K562 (cell line): ENCODE measurements around the gene ATP6V0A1. TPM values are rescaled to one million over a fixed set of nuclear protein-coding genes. Genes with fewer than 3 reads are reported as not detected.

Source experiments
- ATAC-seq: fragments of 200-7000 bp; cut with Tn5 transposase; 3 replicates; pipeline ENCODE4 v1.9.1; 2020; ENCODE audit warnings: moderate library complexity
- BruUV-seq: library from RNA; stranded (reverse); fragments of 400-500 nt; replicated peaks from 2 replicates; lab custom pipeline; 2021; lab: Mats Ljungman, UMichigan
- CTCF ChIA-PET: fragments of 300-600 bp; formaldehyde crosslinking; extraction: SDS; loops from one replicate; lab custom pipeline; 2021; ENCODE audit warnings: low intra/inter-chr PET ratio; lab: Yijun Ruan, JAX
- POLR2A ChIA-PET: fragments of 300-600, 350-650 bp; sonication (Branson Sonifier 250); formaldehyde crosslinking; extraction: SDS; loops from one replicate; lab custom pipeline; 2021; ENCODE audit warnings: antibody characterized with exemption, inconsistent platforms; lab: Yijun Ruan, JAX
- DNase-seq, 4 experiments: peaks; one replicate each; pipeline versions ENCODE4 v3.0.0 to v3.0.0-alpha.2; 2011 to 2018; ENCODE audit warnings: low spot score in 3 of 4, mixed read lengths in 3 of 4; ENCODE audit errors: extremely low read depth in 1 of 4
- FAIRE-seq: peaks from 2 replicates; lab custom pipeline; 2011; peaks lifted over from hg19 to GRCh38; lab: Jason Lieb, UNC
- H2AFZ ChIP-seq: 2 replicates; pipeline ENCODE4 v1.6.0; 2011; ENCODE audit warnings: low read depth, low read length, control low read depth, inconsistent platforms
- H3K27ac ChIP-seq: fragments of 200-600 bp; 3 replicates; pipeline ENCODE4 v1.8.0; 2011; ENCODE audit warnings: low read depth, mild to moderate bottlenecking, control low read depth, inconsistent platforms, low read length, moderate library complexity, mixed read lengths; ENCODE audit errors: extremely low read depth
- H3K27me3 ChIP-seq, 2 experiments: fragments of 300-600 bp in 1 of 2; 2 replicates in 1 of 2; 3 replicates in 1 of 2; pipeline versions ENCODE4 v1.6.0 to v1.8.0; 2011; ENCODE audit warnings: inconsistent platforms in 2 of 2, low read length in 2 of 2, mild to moderate bottlenecking in 1 of 2, mixed read lengths in 1 of 2, moderate library complexity in 1 of 2; ENCODE audit not compliant: control insufficient read depth in 2 of 2, insufficient read depth in 2 of 2
- H3K36me3 ChIP-seq: fragments of 300-600 bp; 3 replicates; pipeline ENCODE4 v1.8.0; 2011; ENCODE audit warnings: mild to moderate bottlenecking, low read length, inconsistent platforms; ENCODE audit not compliant: control insufficient read depth, insufficient read depth
- H3K4me1 ChIP-seq, 2 experiments: fragments of 200-600 bp in 1 of 2; replicated peaks in 1 of 2; 2 replicates in 1 of 2; 3 replicates in 1 of 2; pipeline versions ENCODE4 v1.5.1 to v1.8.0; 2011; ENCODE audit warnings: inconsistent platforms in 2 of 2, low read length in 2 of 2, mild to moderate bottlenecking in 1 of 2, mixed read lengths in 1 of 2, moderate library complexity in 1 of 2; ENCODE audit not compliant: control insufficient read depth in 2 of 2, insufficient read depth in 2 of 2
- H3K4me2 ChIP-seq: 2 replicates; pipeline ENCODE4 v1.6.1; 2011; ENCODE audit warnings: low read length, control low read depth, inconsistent platforms, mixed read lengths; ENCODE audit not compliant: insufficient read depth
- H3K4me3 ChIP-seq: fragments of 200-600 bp; sonication (generic), shearing (Covaris generic); 2 replicates; pipeline ENCODE4 v1.5.1; 2016; ENCODE audit warnings: control low read depth, inconsistent platforms
- H3K79me2 ChIP-seq: fragments of 200-600 bp; 3 replicates; pipeline ENCODE4 v1.8.0; 2011; ENCODE audit warnings: low read length, inconsistent platforms; ENCODE audit not compliant: control insufficient read depth, insufficient read depth
- H3K9ac ChIP-seq, 2 experiments: 2 replicates each; pipeline versions ENCODE4 v1.6.0 to v1.6.1; 2011; ENCODE audit warnings: low read depth in 2 of 2, low read length in 2 of 2, control low read depth in 1 of 2, inconsistent platforms in 1 of 2, mild to moderate bottlenecking in 1 of 2, mixed read lengths in 1 of 2; ENCODE audit not compliant: insufficient read depth in 1 of 2
- H3K9me1 ChIP-seq: one replicate; pipeline ENCODE4 v1.6.0; 2011; ENCODE audit warnings: inconsistent platforms, mild to moderate bottlenecking, low read length, moderate library complexity; ENCODE audit not compliant: control insufficient read depth, insufficient read depth
- H3K9me3 ChIP-seq: replicated peaks from 2 replicates; pipeline ENCODE4 v1.5.1; 2011; ENCODE audit warnings: low read depth, low read length, inconsistent platforms; ENCODE audit not compliant: control insufficient read depth, insufficient read depth
- H4K20me1 ChIP-seq: replicated peaks from 2 replicates; pipeline ENCODE4 v1.6.1; 2011; ENCODE audit warnings: low read length, inconsistent platforms, mixed read lengths; ENCODE audit not compliant: control insufficient read depth, insufficient read depth
- NR2C1 ChIP-seq, 2 experiments: fragments of 450-650 bp; IDR thresholded peaks; 2 replicates each; pipeline ENCODE4 v1.6.1; 2017; ENCODE audit warnings: mild to moderate bottlenecking in 2 of 2, antibody characterized with exemption in 1 of 2, inconsistent platforms in 1 of 2, missing compliant biosample characterization in 1 of 2, missing genetic modification characterization in 1 of 2
- RBM25 ChIP-seq: fragments of 200-400 bp; formaldehyde crosslinking; IDR thresholded peaks from 2 replicates; pipeline ENCODE4 v1.6.1; 2018; ENCODE audit warnings: low read length, low read depth, moderate library complexity; ENCODE audit not compliant: severe bottlenecking
- ZKSCAN8 ChIP-seq: fragments of 200-800 bp; sonication (Bioruptor generic); IDR thresholded peaks from 2 replicates; pipeline ENCODE4 v1.6.1; 2016; ENCODE audit warnings: missing genetic modification characterization, missing compliant biosample characterization
- ZNF121 ChIP-seq: sonication (generic); formaldehyde crosslinking; conservative IDR thresholded peaks from 2 replicates; pipeline ENCODE4 v1.8.0; 2022; ENCODE audit warnings: missing genetic modification reagents
- WGBS: fragments of 100-300 bp; shearing (Covaris generic); methylation state at CpG from one replicate; pipeline ENCODE4 v1.1.6; 2016; ENCODE audit warnings: low coverage, mixed read lengths; ENCODE audit not compliant: insufficient coverage; ENCODE audit errors: missing lambda C conversion rate; 5-methylcytosine and 5-hydroxymethylcytosine counted together
- in situ Hi-C: fragments of 300-500 bp; cut with MboI; formaldehyde crosslinking; loops from 4 replicates; pipeline ENCODE4 v1.15.0; 2018; ENCODE audit warnings: inconsistent platforms, mixed read lengths
- intact Hi-C: fragments of 100-400 bp; cut with micrococcal nuclease; formaldehyde crosslinking; loops from 2 replicates; pipeline ENCODE4 v1.14.2; 2022
- polyA plus RNA-seq, 8 experiments: library from polyadenylated mRNA; depleted of rRNA in 4 of 8; stranded (reverse) in 5 of 8; unstranded in 3 of 8; fragments of >200 nt; fragmentation: Nextera tagmentation in 2 of 8; fragmentation: Illumina TruSeq in 1 of 8; extraction: Ambion mirVana in 2 of 8; extraction: Trizol in 1 of 8; gene quantifications; 2 replicates each; pipeline versions ENCODE4 v1.2.1 to v1.2.3, GENCODE V29; 2011 to 2014; ENCODE audit warnings: inconsistent platforms in 1 of 8, missing spikeins in 1 of 8
- total RNA-seq, 7 experiments: library from RNA; depleted of rRNA in 6 of 7; stranded (reverse); fragments of >200 nt in 6 of 7; fragmentation: Illumina TruSeq in 2 of 7; extraction: Trizol in 2 of 7; gene quantifications; 2 replicates each; pipeline versions ENCODE4 v1.2.1 to v1.2.3, GENCODE V29; 2011 to 2021; ENCODE audit warnings: low replicate concordance in 1 of 7
- TF ChIP-seq, protein P1 (sequence below): fragments of 450-650 bp; formaldehyde crosslinking; IDR thresholded peaks from 2 replicates; pipeline ENCODE4 v1.4.0; 2020; ENCODE audit warnings: mild to moderate bottlenecking, moderate library complexity

Gene ATP6V0A1
- total and polyA plus RNA-seq, 9 of the 15 experiments (the other 6 are each of a cell fraction or from before 2014, with no cell fraction given): 11.8 to 158 (median 75.5) TPM

DNA sequence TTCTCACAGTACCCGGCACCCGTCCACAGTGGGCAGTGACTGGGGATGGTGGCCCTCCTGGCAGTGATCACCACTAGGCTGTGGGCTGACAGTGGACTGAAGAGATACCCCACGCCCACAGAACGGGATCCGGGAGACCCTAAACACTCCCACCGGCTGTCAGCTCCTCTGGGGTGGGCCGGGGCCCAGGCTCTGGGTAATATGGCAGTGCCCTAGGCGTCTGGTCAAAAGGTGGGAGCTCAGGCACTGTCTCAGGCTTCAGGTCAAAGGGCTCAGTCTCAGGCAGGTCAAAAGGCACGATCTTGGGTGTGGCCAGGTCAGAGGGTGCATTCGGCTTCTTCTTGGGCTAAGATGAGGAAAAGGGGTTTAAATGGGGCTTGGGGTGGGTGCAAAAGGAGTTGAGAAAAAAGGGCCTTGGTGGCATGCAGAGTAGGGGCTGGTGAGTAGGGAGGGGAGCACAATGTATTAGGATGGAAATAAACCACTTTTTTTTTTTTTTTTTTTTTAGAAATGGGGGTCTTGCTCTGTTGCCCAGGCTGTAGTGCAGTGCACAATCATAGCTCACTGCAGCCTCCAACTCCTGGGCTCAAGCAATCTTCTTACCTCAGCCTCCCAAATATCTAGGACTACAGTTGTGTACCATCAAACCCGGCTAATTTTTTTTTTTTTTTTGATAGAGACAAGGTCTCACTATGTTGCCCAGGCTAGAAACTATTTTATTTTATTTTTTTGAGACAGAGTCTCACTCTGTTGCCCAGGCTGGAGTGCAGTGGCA is 46.6 kb upstream of the ATP6V0A1 start:
- FAIRE-seq (no peak), DNase-seq (no peak), ATAC-seq (no peak)
- peaks cover 34% of the 10 kb centered on the region for H3K36me3 ChIP-seq
- intact Hi-C loops (no loop called here), in situ Hi-C loops (no loop called here)
- no peaks in the 10 kb centered on the region for H3K27me3 ChIP-seq
- no peaks in the 10 kb centered on the region for H3K9me3 ChIP-seq
- WGBS: 79% methylated on average over 10 of the region's 11 CpGs
- H3K4me3 ChIP-seq: no peak overlapping the region
- no peaks in the 10 kb centered on the region for H3K9me1 ChIP-seq
- H3K9ac ChIP-seq: peak overlapping the region in 1 of 2 experiments; percentile 60; a peak in 1 of 4 replicates
- POLR2A ChIA-PET: interaction anchor here (0.7 to 1.7 kb wide), 3 partner anchors 11 to 108 kb away, joined by 3 to 10 read pairs (median 4); partner anchors contain the start of gene CAVIN1
- H3K27ac ChIP-seq: no peak overlapping the region
- H2AFZ ChIP-seq: no peak overlapping the region
- H3K4me1 ChIP-seq: peaks cover 34 to 41% of the 10 kb centered on the region in 2 experiments
- no peak overlapping the region for H3K4me2 ChIP-seq
- H3K79me2 ChIP-seq: peaks cover 90% of the 10 kb centered on the region
- TF ChIP-seq RBM25 (peak; percentile 72), ZKSCAN8 (no peak), NR2C1 (IDR thresholded peaks at IDR 0.05) (peak; percentile 65), NR2C1 (tag; IDR thresholded peaks at IDR 0.05) (no peak), ZNF121 (CRISPR knock-in tag) (peak; percentile 78)
- TF ChIP-seq, protein P1, sequence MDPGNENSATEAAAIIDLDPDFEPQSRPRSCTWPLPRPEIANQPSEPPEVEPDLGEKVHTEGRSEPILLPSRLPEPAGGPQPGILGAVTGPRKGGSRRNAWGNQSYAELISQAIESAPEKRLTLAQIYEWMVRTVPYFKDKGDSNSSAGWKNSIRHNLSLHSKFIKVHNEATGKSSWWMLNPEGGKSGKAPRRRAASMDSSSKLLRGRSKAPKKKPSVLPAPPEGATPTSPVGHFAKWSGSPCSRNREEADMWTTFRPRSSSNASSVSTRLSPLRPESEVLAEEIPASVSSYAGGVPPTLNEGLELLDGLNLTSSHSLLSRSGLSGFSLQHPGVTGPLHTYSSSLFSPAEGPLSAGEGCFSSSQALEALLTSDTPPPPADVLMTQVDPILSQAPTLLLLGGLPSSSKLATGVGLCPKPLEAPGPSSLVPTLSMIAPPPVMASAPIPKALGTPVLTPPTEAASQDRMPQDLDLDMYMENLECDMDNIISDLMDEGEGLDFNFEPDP (CRISPR knock-in tag): no peak
- CTCF ChIA-PET: no interaction called here
- peaks cover 2% of the 10 kb centered on the region; the same call in 1 of the 2 replicates for H4K20me1 ChIP-seq
- no TSS peak for BruUV-seq
